K562 (cell line): ENCODE data around the gene LY6G5B. TPM values are rescaled to one million over a fixed set of nuclear protein-coding genes. Genes with fewer than 3 reads are reported as not detected.

Source experiments
- ATAC-seq: fragments of 200-7000 bp; cut with Tn5 transposase; 3 replicates; pipeline ENCODE4 v1.9.1; 2020; ENCODE audit warnings: moderate library complexity
- BruUV-seq: library from RNA; stranded (reverse); fragments of 400-500 nt; replicated peaks from 2 replicates; lab custom pipeline; 2021; lab: Mats Ljungman, UMichigan
- CTCF ChIA-PET: fragments of 300-600 bp; formaldehyde crosslinking; extraction: SDS; loops from one replicate; lab custom pipeline; 2021; ENCODE audit warnings: low intra/inter-chr PET ratio; lab: Yijun Ruan, JAX
- POLR2A ChIA-PET: fragments of 300-600, 350-650 bp; sonication (Branson Sonifier 250); formaldehyde crosslinking; extraction: SDS; loops from one replicate; lab custom pipeline; 2021; ENCODE audit warnings: antibody characterized with exemption, inconsistent platforms; lab: Yijun Ruan, JAX
- DNase-seq, 4 experiments: peaks; one replicate each; pipeline versions ENCODE4 v3.0.0 to v3.0.0-alpha.2; 2011 to 2018; ENCODE audit warnings: low spot score in 3 of 4, mixed read lengths in 3 of 4; ENCODE audit errors: extremely low read depth in 1 of 4
- FAIRE-seq: peaks from 2 replicates; lab custom pipeline; 2011; peaks lifted over from hg19 to GRCh38; lab: Jason Lieb, UNC
- H2AFZ ChIP-seq: 2 replicates; pipeline ENCODE4 v1.6.0; 2011; ENCODE audit warnings: low read depth, low read length, control low read depth, inconsistent platforms
- H3K27ac ChIP-seq: fragments of 200-600 bp; 3 replicates; pipeline ENCODE4 v1.8.0; 2011; ENCODE audit warnings: low read depth, mild to moderate bottlenecking, control low read depth, inconsistent platforms, low read length, moderate library complexity, mixed read lengths; ENCODE audit errors: extremely low read depth
- H3K27me3 ChIP-seq, 2 experiments: fragments of 300-600 bp in 1 of 2; 2 replicates in 1 of 2; 3 replicates in 1 of 2; pipeline versions ENCODE4 v1.6.0 to v1.8.0; 2011; ENCODE audit warnings: inconsistent platforms in 2 of 2, low read length in 2 of 2, mild to moderate bottlenecking in 1 of 2, mixed read lengths in 1 of 2, moderate library complexity in 1 of 2; ENCODE audit not compliant: control insufficient read depth in 2 of 2, insufficient read depth in 2 of 2
- H3K36me3 ChIP-seq: fragments of 300-600 bp; 3 replicates; pipeline ENCODE4 v1.8.0; 2011; ENCODE audit warnings: mild to moderate bottlenecking, low read length, inconsistent platforms; ENCODE audit not compliant: control insufficient read depth, insufficient read depth
- H3K4me1 ChIP-seq, 2 experiments: fragments of 200-600 bp in 1 of 2; replicated peaks in 1 of 2; 2 replicates in 1 of 2; 3 replicates in 1 of 2; pipeline versions ENCODE4 v1.5.1 to v1.8.0; 2011; ENCODE audit warnings: inconsistent platforms in 2 of 2, low read length in 2 of 2, mild to moderate bottlenecking in 1 of 2, mixed read lengths in 1 of 2, moderate library complexity in 1 of 2; ENCODE audit not compliant: control insufficient read depth in 2 of 2, insufficient read depth in 2 of 2
- H3K4me2 ChIP-seq: 2 replicates; pipeline ENCODE4 v1.6.1; 2011; ENCODE audit warnings: low read length, control low read depth, inconsistent platforms, mixed read lengths; ENCODE audit not compliant: insufficient read depth
- H3K4me3 ChIP-seq: fragments of 200-600 bp; sonication (generic), shearing (Covaris generic); 2 replicates; pipeline ENCODE4 v1.5.1; 2016; ENCODE audit warnings: control low read depth, inconsistent platforms
- H3K79me2 ChIP-seq: fragments of 200-600 bp; 3 replicates; pipeline ENCODE4 v1.8.0; 2011; ENCODE audit warnings: low read length, inconsistent platforms; ENCODE audit not compliant: control insufficient read depth, insufficient read depth
- H3K9ac ChIP-seq, 2 experiments: 2 replicates each; pipeline versions ENCODE4 v1.6.0 to v1.6.1; 2011; ENCODE audit warnings: low read depth in 2 of 2, low read length in 2 of 2, control low read depth in 1 of 2, inconsistent platforms in 1 of 2, mild to moderate bottlenecking in 1 of 2, mixed read lengths in 1 of 2; ENCODE audit not compliant: insufficient read depth in 1 of 2
- H3K9me1 ChIP-seq: one replicate; pipeline ENCODE4 v1.6.0; 2011; ENCODE audit warnings: inconsistent platforms, mild to moderate bottlenecking, low read length, moderate library complexity; ENCODE audit not compliant: control insufficient read depth, insufficient read depth
- H3K9me3 ChIP-seq: replicated peaks from 2 replicates; pipeline ENCODE4 v1.5.1; 2011; ENCODE audit warnings: low read depth, low read length, inconsistent platforms; ENCODE audit not compliant: control insufficient read depth, insufficient read depth
- H4K20me1 ChIP-seq: replicated peaks from 2 replicates; pipeline ENCODE4 v1.6.1; 2011; ENCODE audit warnings: low read length, inconsistent platforms, mixed read lengths; ENCODE audit not compliant: control insufficient read depth, insufficient read depth
- FOSL1 ChIP-seq: fragments of 200-800 bp; sonication (Bioruptor generic); conservative IDR thresholded peaks from 2 replicates; pipeline ENCODE4 v1.6.1; 2016; ENCODE audit warnings: missing genetic modification characterization, missing compliant biosample characterization
- HOXB6 ChIP-seq: fragments of 250-450 bp; sonication (Bioruptor Pico); IDR thresholded peaks from 2 replicates; pipeline ENCODE4 v1.5.1; 2022; ENCODE audit warnings: mild to moderate bottlenecking, borderline replicate concordance
- POLR2G ChIP-seq: fragments of 200-400 bp; formaldehyde crosslinking; IDR thresholded peaks from 2 replicates; pipeline ENCODE4 v1.6.1; 2017; ENCODE audit warnings: low read depth, mild to moderate bottlenecking, antibody characterized with exemption, low read length, moderate library complexity
- RFX1 ChIP-seq: fragments of 450-650 bp; IDR thresholded peaks from 2 replicates; pipeline ENCODE4 v1.6.1; 2016; ENCODE audit warnings: mild to moderate bottlenecking, moderate library complexity
- SIRT6 ChIP-seq: IDR thresholded peaks from one replicate; pipeline ENCODE4 v1.6.1; 2012; ENCODE audit warnings: low read depth, mild to moderate bottlenecking, control low read depth, inconsistent platforms, low read length, moderate library complexity
- SP1 ChIP-seq: sonication (generic); formaldehyde crosslinking; IDR thresholded peaks from 2 replicates; pipeline ENCODE4 v1.8.1; 2022; ENCODE audit warnings: mild to moderate bottlenecking, missing genetic modification reagents
- WHSC1 ChIP-seq: IDR thresholded peaks from one replicate; pipeline ENCODE4 v1.6.1; 2012; ENCODE audit warnings: low read length, control low read depth, inconsistent platforms
- ZFX ChIP-seq: sonication (generic); formaldehyde crosslinking; IDR thresholded peaks from 2 replicates; pipeline ENCODE4 v1.8.0; 2022; ENCODE audit warnings: mild to moderate bottlenecking, missing genetic modification reagents, moderate library complexity
- WGBS: fragments of 100-300 bp; shearing (Covaris generic); methylation state at CpG from one replicate; pipeline ENCODE4 v1.1.6; 2016; ENCODE audit warnings: low coverage, mixed read lengths; ENCODE audit not compliant: insufficient coverage; ENCODE audit errors: missing lambda C conversion rate; 5-methylcytosine and 5-hydroxymethylcytosine counted together
- in situ Hi-C: fragments of 300-500 bp; cut with MboI; formaldehyde crosslinking; loops from 4 replicates; pipeline ENCODE4 v1.15.0; 2018; ENCODE audit warnings: inconsistent platforms, mixed read lengths
- intact Hi-C: fragments of 100-400 bp; cut with micrococcal nuclease; formaldehyde crosslinking; loops from 2 replicates; pipeline ENCODE4 v1.14.2; 2022
- polyA plus RNA-seq, 8 experiments: library from polyadenylated mRNA; depleted of rRNA in 4 of 8; stranded (reverse) in 5 of 8; unstranded in 3 of 8; fragments of >200 nt; fragmentation: Nextera tagmentation in 2 of 8; fragmentation: Illumina TruSeq in 1 of 8; extraction: Ambion mirVana in 2 of 8; extraction: Trizol in 1 of 8; gene quantifications; 2 replicates each; pipeline versions ENCODE4 v1.2.1 to v1.2.3, GENCODE V29; 2011 to 2014; ENCODE audit warnings: inconsistent platforms in 1 of 8, missing spikeins in 1 of 8
- total RNA-seq, 7 experiments: library from RNA; depleted of rRNA in 6 of 7; stranded (reverse); fragments of >200 nt in 6 of 7; fragmentation: Illumina TruSeq in 2 of 7; extraction: Trizol in 2 of 7; gene quantifications; 2 replicates each; pipeline versions ENCODE4 v1.2.1 to v1.2.3, GENCODE V29; 2011 to 2021; ENCODE audit warnings: low replicate concordance in 1 of 7
- TF ChIP-seq, protein P1 (sequence below): fragments of 450-650 bp; IDR thresholded peaks from 2 replicates; pipeline ENCODE4 v1.6.1; 2016; ENCODE audit warnings: mild to moderate bottlenecking

The LY6G5B gene
- total and polyA plus RNA-seq, 9 of the 15 experiments (the other 6 are each of a cell fraction or from before 2014, with no cell fraction given) = 6.0 to 27.0 (median 7.5) TPM

DNA sequence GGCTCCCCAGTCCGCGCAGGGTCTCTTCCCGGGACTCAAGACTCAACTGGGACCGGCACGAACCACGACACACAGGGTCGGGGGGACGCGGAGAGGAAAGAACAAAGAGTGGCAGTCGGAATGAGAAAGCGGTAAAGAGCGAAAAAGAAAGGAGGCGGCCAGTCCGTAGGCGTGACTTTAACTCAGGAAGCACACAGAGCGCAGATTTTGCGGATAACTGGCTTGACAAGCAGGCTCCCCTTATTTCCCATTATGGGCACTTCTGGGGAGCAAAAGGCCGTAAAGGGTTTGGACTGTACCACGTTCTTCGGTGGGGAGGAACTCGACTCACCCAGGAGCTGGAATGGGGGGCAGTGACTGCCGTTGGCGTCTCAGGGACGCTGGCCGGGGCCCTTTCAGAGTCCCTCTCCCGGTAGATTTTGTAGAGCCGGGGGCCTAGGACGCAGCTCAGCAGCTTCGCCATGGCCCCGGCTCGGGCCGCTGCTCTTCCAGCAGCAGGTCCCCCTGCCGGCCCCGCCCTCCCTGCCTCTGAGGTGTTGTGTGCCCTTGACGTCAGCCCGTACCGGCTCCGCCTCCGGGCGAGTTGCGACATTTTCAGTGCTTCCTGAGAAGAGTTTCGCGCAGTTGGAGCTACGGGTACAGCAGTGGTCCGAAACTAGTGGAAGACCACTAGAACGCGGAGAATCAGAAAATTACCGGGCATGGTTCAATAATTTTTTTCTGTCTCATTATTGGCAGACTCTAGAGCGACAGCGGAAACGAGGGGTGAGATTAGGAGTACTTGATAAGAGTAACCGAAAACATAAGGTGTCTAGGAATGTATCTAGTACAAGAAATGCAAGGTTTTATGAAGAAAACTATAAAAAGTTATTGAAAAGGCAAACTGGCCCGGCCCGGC lies 33.3 kb downstream of the LY6G5B start, which contains the start of gene ABHD16A (continued):
- TF ChIP-seq, protein P1, sequence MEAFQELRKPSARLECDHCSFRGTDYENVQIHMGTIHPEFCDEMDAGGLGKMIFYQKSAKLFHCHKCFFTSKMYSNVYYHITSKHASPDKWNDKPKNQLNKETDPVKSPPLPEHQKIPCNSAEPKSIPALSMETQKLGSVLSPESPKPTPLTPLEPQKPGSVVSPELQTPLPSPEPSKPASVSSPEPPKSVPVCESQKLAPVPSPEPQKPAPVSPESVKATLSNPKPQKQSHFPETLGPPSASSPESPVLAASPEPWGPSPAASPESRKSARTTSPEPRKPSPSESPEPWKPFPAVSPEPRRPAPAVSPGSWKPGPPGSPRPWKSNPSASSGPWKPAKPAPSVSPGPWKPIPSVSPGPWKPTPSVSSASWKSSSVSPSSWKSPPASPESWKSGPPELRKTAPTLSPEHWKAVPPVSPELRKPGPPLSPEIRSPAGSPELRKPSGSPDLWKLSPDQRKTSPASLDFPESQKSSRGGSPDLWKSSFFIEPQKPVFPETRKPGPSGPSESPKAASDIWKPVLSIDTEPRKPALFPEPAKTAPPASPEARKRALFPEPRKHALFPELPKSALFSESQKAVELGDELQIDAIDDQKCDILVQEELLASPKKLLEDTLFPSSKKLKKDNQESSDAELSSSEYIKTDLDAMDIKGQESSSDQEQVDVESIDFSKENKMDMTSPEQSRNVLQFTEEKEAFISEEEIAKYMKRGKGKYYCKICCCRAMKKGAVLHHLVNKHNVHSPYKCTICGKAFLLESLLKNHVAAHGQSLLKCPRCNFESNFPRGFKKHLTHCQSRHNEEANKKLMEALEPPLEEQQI = no peak
- TF ChIP-seq FOSL1 (tag) = peak; percentile 62; the same call in 1 of the 2 replicates
- no peak for TF ChIP-seq WHSC1
- TF ChIP-seq SIRT6 = peak; percentile 66
- TF ChIP-seq POLR2G = peak; percentile 98

DNA sequence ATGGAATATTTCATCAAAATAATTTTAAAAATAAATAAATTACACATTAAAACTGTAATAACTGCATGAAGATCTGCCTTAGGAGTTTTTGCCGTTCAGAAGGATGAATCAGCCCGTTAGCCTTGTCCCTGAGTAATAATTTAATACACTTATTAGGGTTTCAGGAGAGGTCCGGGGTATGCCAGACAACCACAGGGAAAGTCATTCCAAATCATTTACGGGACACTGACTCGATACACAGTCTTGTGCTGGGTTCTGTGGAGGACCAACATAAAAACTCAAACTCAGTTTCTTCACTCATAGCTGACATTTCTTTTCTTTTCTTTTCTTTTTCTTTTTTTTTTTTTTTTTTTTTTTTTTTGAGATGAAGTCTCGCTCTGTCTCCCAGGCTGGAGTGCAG lies 36.2 kb downstream of the LY6G5B start:
- WGBS = 76% methylated on average over 6 of the region's 6 CpGs
- intact Hi-C loops (no loop called here), in situ Hi-C loops (no loop called here)
- ATAC-seq = no peak
- Histone ChIP-seq H3K9ac (no peak overlapping the region), H3K4me2 (no peak overlapping the region), H3K9me3 (no peaks in the 10 kb centered on the region), H3K9me1 (no peaks in the 10 kb centered on the region), H3K4me3 (no peak overlapping the region), H3K27me3 (no peaks in the 10 kb centered on the region), H4K20me1 (no peaks in the 10 kb centered on the region; the same call in 1 of the 2 replicates), H3K36me3 (peaks cover 11% of the 10 kb centered on the region), H3K4me1 (peaks cover 33 to 35% of the 10 kb centered on the region in 2 experiments), H2AFZ (peak overlapping the region; percentile 52), H3K27ac (no peak overlapping the region), H3K79me2 (peaks cover 26% of the 10 kb centered on the region)
- no peak for DNase-seq
- BruUV-seq = no TSS peak
- CTCF ChIA-PET = no interaction called here
- FAIRE-seq = no peak
- POLR2A ChIA-PET = interaction anchor here (0.6 to 12.4 kb wide), 5 partner anchors 10 to 101 kb away, joined by 3 to 223 read pairs (median 7); partner anchors contain the start of genes DDAH2, LSM2, LY6G6C and LY6G6D
- TF ChIP-seq RFX1 (no peak), SP1 (CRISPR knock-in tag) (0 out of 2 replicates have a peak, but pooled peaks have one; percentile 10), HOXB6 (no peak), ZFX (0 out of 2 replicates have a peak, but pooled peaks have one; percentile 10)
